ENCODE results near the gene GPRC5A.

The GPRC5A gene

DNA sequence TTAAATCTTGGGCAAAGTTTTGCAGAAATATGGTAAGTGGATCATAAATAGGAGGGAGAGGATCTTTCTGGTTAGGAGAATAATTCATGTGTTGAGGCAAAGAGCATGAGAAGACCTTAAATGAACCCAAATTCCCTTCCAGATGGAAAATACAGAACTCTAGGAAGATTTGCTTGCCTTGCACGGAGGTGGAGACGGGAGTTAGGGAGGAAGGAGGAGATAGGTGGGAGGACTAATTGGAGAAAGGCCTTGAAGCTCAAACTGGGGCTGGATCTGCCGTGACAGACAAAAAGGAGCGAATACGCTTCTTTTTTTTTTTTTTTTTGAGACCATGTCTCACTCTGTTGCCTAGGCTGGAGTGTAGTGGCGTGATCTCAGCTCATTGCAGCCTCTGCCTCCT is 5.9 kb downstream of the GPRC5A start:
- H3K4me3 ChIP-seq (replicated peaks; ENCODE audit: low read depth, low read length), result no peak overlapping the region
- no peak for TF ChIP-seq CTCF (IDR thresholded peaks at IDR 0.05; ENCODE audit: low read depth, low read length, missing control alignments)
- no peak for DNase-seq (ENCODE audit: extremely low read depth, low read depth)

GRCh38 chr12:12898136-12898717 is 6.9 kb downstream of the GPRC5A start:
- no peak overlapping the region for H3K4me3 ChIP-seq (replicated peaks; ENCODE audit: low read depth, low read length)
- no peak for TF ChIP-seq CTCF (IDR thresholded peaks at IDR 0.05; ENCODE audit: low read depth, low read length, missing control alignments)
- no peak for DNase-seq (ENCODE audit: extremely low read depth, low read depth)

GRCh38 chr12:12898911-12899511 is 7.6 kb downstream of the GPRC5A start:
- H3K4me3 ChIP-seq (replicated peaks; ENCODE audit: low read depth, low read length), result no peak overlapping the region
- no peak for TF ChIP-seq CTCF (IDR thresholded peaks at IDR 0.05; ENCODE audit: low read depth, low read length, missing control alignments)
- no peak for DNase-seq (ENCODE audit: extremely low read depth, low read depth)

GRCh38 chr12:12899530-12900380 is 8.4 kb downstream of the GPRC5A start:
- DNase-seq (ENCODE audit: extremely low read depth, low read depth), result peak; percentile 95
- TF ChIP-seq CTCF (IDR thresholded peaks at IDR 0.05; ENCODE audit: low read depth, low read length, missing control alignments), result no peak
- no peak overlapping the region for H3K4me3 ChIP-seq (replicated peaks; ENCODE audit: low read depth, low read length)

GRCh38 chr12:12900786-12901157 is 9.4 kb downstream of the GPRC5A start:
- no peak for TF ChIP-seq CTCF (IDR thresholded peaks at IDR 0.05; ENCODE audit: low read depth, low read length, missing control alignments)
- DNase-seq (ENCODE audit: extremely low read depth, low read depth), result no peak
- no peak overlapping the region for H3K4me3 ChIP-seq (replicated peaks; ENCODE audit: low read depth, low read length)

- TF ChIP-seq CTCF (IDR thresholded peaks at IDR 0.05; ENCODE audit: low read depth, low read length, missing control alignments), result no peak
- H3K4me3 ChIP-seq (replicated peaks; ENCODE audit: low read depth, low read length), result peak overlapping the region; percentile 27
- peak; percentile 87 for DNase-seq (ENCODE audit: extremely low read depth, low read depth)
Observed at GRCh38 chr12:12901158-12901791, 9.9 kb downstream of the GPRC5A start.

All from HFF-Myc (cell line).